ENCODE results near the gene TRERF1. TPM values are rescaled to one million over a fixed set of nuclear protein-coding genes. Genes with fewer than 3 reads are reported as not detected.

Gene TRERF1
- total and polyA plus RNA-seq, 2 of the 8 experiments (the other 6 are each of a cell fraction or from before 2014, with no cell fraction given) = 10.8 to 21.5 TPM

DNA sequence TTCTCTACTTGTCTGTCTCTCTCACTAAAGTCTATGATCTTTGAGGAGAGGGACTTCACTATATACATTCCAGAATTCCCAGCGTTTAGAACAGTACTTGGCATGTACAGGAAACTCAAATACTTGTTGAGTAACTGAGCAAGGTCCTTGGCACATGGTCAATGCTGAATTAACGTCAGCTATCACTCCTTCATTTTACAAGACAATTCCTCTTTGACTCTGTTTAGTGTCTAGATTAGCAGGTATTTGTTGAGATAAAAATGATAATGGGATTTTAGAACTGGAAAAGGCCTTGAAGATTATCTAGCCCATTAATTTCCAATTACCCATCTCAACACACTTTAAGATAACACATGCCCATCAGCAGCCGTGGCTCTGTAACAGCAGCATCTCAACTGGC, 250.3 kb downstream of the TRERF1 start:
- no peak overlapping the region for H3K4ac ChIP-seq (replicated peaks; ENCODE audit: insufficient read length, low read depth, low read length)
- no peak overlapping the region for H2AK5ac ChIP-seq (ENCODE audit: low read depth, low read length)
- H2BK120ac ChIP-seq (replicated peaks; ENCODE audit: low read depth, low read length) = no peak overlapping the region
- no peaks in the 10 kb centered on the region for H3K9me3 ChIP-seq (ENCODE audit: insufficient read depth in 2 of 2, low read depth in 1 of 2, low read length in 1 of 2)
- no peak for TF ChIP-seq BACH1 (IDR thresholded peaks at IDR 0.05; ENCODE audit: low read length)
- no peak for TF ChIP-seq SP2 (IDR thresholded peaks at IDR 0.05; ENCODE audit: low read length)
- TF ChIP-seq JUND (IDR thresholded peaks at IDR 0.05; ENCODE audit: low read length) = no peak
- no peak for TF ChIP-seq EZH2 (IDR thresholded peaks at IDR 0.05; ENCODE audit: low read depth, low read length, severe bottlenecking)
- no peak for TF ChIP-seq MAFK (IDR thresholded peaks at IDR 0.05; ENCODE audit: low read depth, low read length)
- no peak for TF ChIP-seq KDM1A (IDR thresholded peaks at IDR 0.05; ENCODE audit: borderline replicate concordance, low read length)
- no peak for TF ChIP-seq EP300 (IDR thresholded peaks at IDR 0.05; ENCODE audit: borderline replicate concordance in 1 of 2, low read depth in 2 of 2, low read length in 2 of 2)
- TF ChIP-seq TBP (IDR thresholded peaks at IDR 0.05; ENCODE audit: low read depth, low read length) = no peak
- no peak for TF ChIP-seq GTF2F1 (IDR thresholded peaks at IDR 0.05; ENCODE audit: borderline replicate concordance, low read depth, low read length)
- TF ChIP-seq HDAC2 (IDR thresholded peaks at IDR 0.05; ENCODE audit: borderline replicate concordance in 1 of 2, low read depth in 2 of 2, low read length in 2 of 2) = no peak
- H2BK12ac ChIP-seq (ENCODE audit: low read depth, low read length) = no peak overlapping the region
- H3K4me3 ChIP-seq (ENCODE audit: extremely low read depth in 1 of 4, insufficient read depth in 2 of 4, low read depth in 3 of 4, low read length in 4 of 4) = no peak overlapping the region
- FAIRE-seq = no peak
- H4K20me1 ChIP-seq (replicated peaks in 1 of 2; ENCODE audit: control insufficient read depth in 1 of 2, insufficient read depth in 2 of 2, low read length in 2 of 2) = no peaks in the 10 kb centered on the region
- H2BK20ac ChIP-seq (ENCODE audit: low read length) = no peak overlapping the region
- H3K23ac ChIP-seq (ENCODE audit: insufficient read length) = no peak overlapping the region
- no peak overlapping the region for H4K91ac ChIP-seq (replicated peaks; ENCODE audit: insufficient read length, low read length)
- no peak for DNase-seq (ENCODE audit: low read depth in 1 of 2, low spot score in 2 of 2)
- H3K18ac ChIP-seq (ENCODE audit: extremely low read depth, low read length) = no peak overlapping the region
- no peak overlapping the region for H2BK15ac ChIP-seq (ENCODE audit: low read length)
- H3K56ac ChIP-seq (replicated peaks; ENCODE audit: insufficient read length, low read depth, low read length) = no peak overlapping the region
- no peak overlapping the region for H3K14ac ChIP-seq (ENCODE audit: insufficient read length)
- H3K9ac ChIP-seq (replicated peaks in 1 of 4; ENCODE audit: extremely low read depth in 1 of 4, low read depth in 3 of 4, low read length in 3 of 4) = no peak overlapping the region
- 0 out of 2 replicates have a peak, but pooled peaks cover 3% of the 10 kb centered on the region for H3K23me2 ChIP-seq (ENCODE audit: low read depth, low read length)
- ChIA-PET CTCF (ENCODE audit: partially characterized antibody) (interaction anchor here (1.0 to 2.3 kb wide), 4 partner anchors 12 to 107 kb away, joined by 3 to 7 read pairs (median 4); no protein-coding TSS in a partner anchor), POLR2A (ENCODE audit: partially characterized antibody) (no interaction called here)
- H2AFZ ChIP-seq (ENCODE audit: low read length) = no peak overlapping the region
- H3K4me2 ChIP-seq (ENCODE audit: insufficient read depth in 1 of 2, low read depth in 2 of 2, low read length in 2 of 2) = no peak overlapping the region
- H3K36me3 ChIP-seq (ENCODE audit: control insufficient read depth in 2 of 4, insufficient read depth in 4 of 4, low read length in 3 of 4) = peaks cover 0 to 4% (median 3%) of the 10 kb centered on the region in 4 experiments; a peak in 4 of 8 replicates
- 65% methylated on average over 3 of the region's 3 CpGs; no CpG with 5 or more reads in 1 of the 2 experiments for WGBS, 2 experiments (ENCODE audit: extremely low coverage in 1 of 2, insufficient coverage in 1 of 2, insufficient read length in 1 of 2, insufficient replicate concordance in 2 of 2, low coverage in 1 of 2, low lambda C conversion rate in 2 of 2, missing lambda C conversion rate in 1 of 2)
- H3K27me3 ChIP-seq (replicated peaks in 1 of 4; ENCODE audit: control insufficient read depth in 3 of 4, extremely low read depth in 1 of 4, insufficient read depth in 3 of 4, low read length in 3 of 4) = no peaks in the 10 kb centered on the region
- no peak overlapping the region for H4K8ac ChIP-seq (ENCODE audit: extremely low read depth, insufficient read depth, low read length)
- H3K4me1 ChIP-seq (replicated peaks in 1 of 4; ENCODE audit: control insufficient read depth in 3 of 4, insufficient read depth in 4 of 4, low read length in 3 of 4) = no peaks in the 10 kb centered on the region
- H3K79me1 ChIP-seq (ENCODE audit: low read depth, low read length) = no peaks in the 10 kb centered on the region
- no peak overlapping the region for H3K27ac ChIP-seq (ENCODE audit: low read depth, low read length)
- H4K5ac ChIP-seq (ENCODE audit: insufficient read length, low read depth, low read length) = no peak overlapping the region
- no peak overlapping the region for H2BK5ac ChIP-seq (ENCODE audit: low read depth, low read length)
- H3K79me2 ChIP-seq (ENCODE audit: control insufficient read depth in 1 of 2, insufficient read depth in 2 of 2, low read length in 2 of 2) = no peaks in the 10 kb centered on the region

Data from H1 (cell line).